ENCODE measurements around the gene SH2D5. TPM values are rescaled to one million over a fixed set of nuclear protein-coding genes. Genes with fewer than 3 reads are reported as not detected.

SH2D5 gene
- polyA plus RNA-seq (2013, experiment 1 of 4) = 8.3 TPM
- polyA plus RNA-seq (2013, experiment 2 of 4) = 6.1 TPM
- 5.3 TPM for polyA plus RNA-seq (2013, experiment 3 of 4)
- 5.7 TPM for polyA plus RNA-seq (2013, experiment 4 of 4)

DNA sequence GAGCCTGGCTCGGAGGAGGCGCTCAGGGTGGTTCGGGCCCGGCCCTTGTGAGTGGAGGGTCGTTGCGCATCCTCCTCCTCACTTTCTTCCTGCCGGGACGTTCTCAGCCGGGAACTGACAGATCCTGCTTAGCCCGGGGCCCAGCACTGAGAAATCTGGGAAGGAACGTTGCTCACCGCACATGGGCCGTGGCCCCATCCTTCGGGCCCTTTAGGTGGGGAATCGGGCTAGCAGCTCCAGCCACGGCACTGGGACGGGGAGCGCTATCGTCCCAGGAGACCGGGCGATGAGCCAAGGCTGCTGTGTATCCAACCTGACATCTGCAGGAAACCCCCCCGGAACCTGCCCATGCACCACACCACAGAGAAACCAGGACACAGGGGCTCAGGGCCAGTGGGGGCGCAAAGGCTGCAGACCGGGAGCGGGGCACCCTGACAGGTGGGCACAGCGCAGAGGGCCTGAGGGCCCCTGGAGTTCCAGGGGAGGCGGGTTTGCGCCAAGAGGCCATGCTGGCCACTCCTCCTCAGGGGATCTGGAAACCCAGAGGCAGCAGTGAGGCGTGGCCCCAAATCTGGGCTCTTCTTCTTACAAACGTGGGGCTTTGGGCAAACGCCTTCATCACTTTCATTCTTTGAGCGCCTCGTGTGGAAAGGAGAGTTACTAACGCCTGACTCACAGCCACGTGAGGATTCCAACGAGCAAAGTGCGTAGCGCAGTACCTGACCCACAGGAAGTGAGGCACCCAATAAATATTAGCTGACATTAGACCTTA, at the start of gene SH2D5:
SH2D5 (minus strand) TSS at position 116 of the 772 bp plus-strand sequence. CDS start 4,659 bp downstream, outside the sequence.
- H3K27ac ChIP-seq (ENCODE audit: insufficient read depth, low read depth, low read length, poor library complexity, severe bottlenecking) = no peak within 1 kb of the TSS
- H3K9me3 ChIP-seq (ENCODE audit: control insufficient read depth, low read length) = no peaks in the 10 kb centered on the region
- 2 to 3% methylated on average over 38 of the region's 38 CpGs for WGBS, 2 experiments
- H3K4me1 ChIP-seq (ENCODE audit: control insufficient read depth, insufficient read depth, low read length) = peaks cover 26% of the 10 kb centered on the region
- no peaks in the 10 kb centered on the region for H3K36me3 ChIP-seq (ENCODE audit: control insufficient read depth, insufficient read depth, low read length)
- H3K4me3 ChIP-seq (ENCODE audit: insufficient read depth, low read depth, low read length) = peak within 1 kb of the TSS; percentile 43
- H3K27me3 ChIP-seq (ENCODE audit: control insufficient read depth, insufficient read depth, low read length, poor library complexity, severe bottlenecking) = peaks cover 48% of the 10 kb centered on the region

DNA sequence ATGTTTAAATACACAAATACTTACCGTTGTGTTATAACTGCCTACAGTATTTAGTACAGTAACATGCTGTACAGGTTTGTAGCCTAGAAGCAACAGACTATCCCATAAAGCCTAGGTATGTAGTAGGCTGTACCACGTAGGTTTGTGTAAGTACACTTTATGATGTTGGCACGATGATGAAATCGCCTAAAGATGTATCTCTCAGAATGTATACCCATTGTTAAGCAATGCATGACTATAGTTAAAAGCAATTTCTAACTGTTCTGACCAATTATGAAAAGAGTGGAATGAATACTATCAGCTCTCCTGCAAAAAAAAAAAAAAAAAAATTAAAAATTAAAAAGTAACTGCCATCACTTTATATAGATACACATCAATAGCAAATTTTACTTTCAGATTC, 43.2 kb upstream of the SH2D5 start:
- peaks cover 57% of the 10 kb centered on the region for H3K36me3 ChIP-seq (ENCODE audit: control insufficient read depth, insufficient read depth, low read length)
- no peak overlapping the region for H3K4me3 ChIP-seq (ENCODE audit: insufficient read depth, low read depth, low read length)
- H3K4me1 ChIP-seq (ENCODE audit: control insufficient read depth, insufficient read depth, low read length) = no peaks in the 10 kb centered on the region
- H3K27me3 ChIP-seq (ENCODE audit: control insufficient read depth, insufficient read depth, low read length, poor library complexity, severe bottlenecking) = no peaks in the 10 kb centered on the region
- WGBS, 2 experiments = 87 to 99% methylated on average over 4 of the region's 4 CpGs
- H3K9me3 ChIP-seq (ENCODE audit: control insufficient read depth, low read length) = no peaks in the 10 kb centered on the region
- no peak overlapping the region for H3K27ac ChIP-seq (ENCODE audit: insufficient read depth, low read depth, low read length, poor library complexity, severe bottlenecking)

DNA sequence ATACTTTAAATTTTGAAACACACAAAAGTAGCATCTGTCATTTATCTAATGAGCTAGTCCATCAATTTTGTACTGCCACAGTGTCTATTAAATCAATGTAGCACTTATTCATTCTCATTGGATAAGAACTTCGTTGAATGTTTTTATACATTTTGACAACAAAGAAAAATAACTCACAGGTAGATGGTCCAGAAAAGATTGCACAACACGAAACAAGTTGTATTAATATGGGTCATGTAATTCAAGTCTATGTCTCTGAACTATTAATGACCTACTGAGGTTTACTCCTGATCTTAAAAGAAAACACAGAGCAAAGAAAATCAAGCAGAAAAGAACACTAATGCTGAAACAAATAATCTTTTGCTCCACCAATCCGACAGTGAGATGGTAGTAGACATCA, 39.3 kb upstream of the SH2D5 start:
- Histone ChIP-seq H3K27me3 (ENCODE audit: control insufficient read depth, insufficient read depth, low read length, poor library complexity, severe bottlenecking) (no peaks in the 10 kb centered on the region), H3K9me3 (ENCODE audit: control insufficient read depth, low read length) (no peaks in the 10 kb centered on the region), H3K4me1 (ENCODE audit: control insufficient read depth, insufficient read depth, low read length) (no peaks in the 10 kb centered on the region), H3K36me3 (ENCODE audit: control insufficient read depth, insufficient read depth, low read length) (peaks cover 77% of the 10 kb centered on the region), H3K4me3 (ENCODE audit: insufficient read depth, low read depth, low read length) (no peak overlapping the region), H3K27ac (ENCODE audit: insufficient read depth, low read depth, low read length, poor library complexity, severe bottlenecking) (no peak overlapping the region)
- WGBS, 2 experiments = 94 to 97% methylated on average over 3 of the region's 3 CpGs

DNA sequence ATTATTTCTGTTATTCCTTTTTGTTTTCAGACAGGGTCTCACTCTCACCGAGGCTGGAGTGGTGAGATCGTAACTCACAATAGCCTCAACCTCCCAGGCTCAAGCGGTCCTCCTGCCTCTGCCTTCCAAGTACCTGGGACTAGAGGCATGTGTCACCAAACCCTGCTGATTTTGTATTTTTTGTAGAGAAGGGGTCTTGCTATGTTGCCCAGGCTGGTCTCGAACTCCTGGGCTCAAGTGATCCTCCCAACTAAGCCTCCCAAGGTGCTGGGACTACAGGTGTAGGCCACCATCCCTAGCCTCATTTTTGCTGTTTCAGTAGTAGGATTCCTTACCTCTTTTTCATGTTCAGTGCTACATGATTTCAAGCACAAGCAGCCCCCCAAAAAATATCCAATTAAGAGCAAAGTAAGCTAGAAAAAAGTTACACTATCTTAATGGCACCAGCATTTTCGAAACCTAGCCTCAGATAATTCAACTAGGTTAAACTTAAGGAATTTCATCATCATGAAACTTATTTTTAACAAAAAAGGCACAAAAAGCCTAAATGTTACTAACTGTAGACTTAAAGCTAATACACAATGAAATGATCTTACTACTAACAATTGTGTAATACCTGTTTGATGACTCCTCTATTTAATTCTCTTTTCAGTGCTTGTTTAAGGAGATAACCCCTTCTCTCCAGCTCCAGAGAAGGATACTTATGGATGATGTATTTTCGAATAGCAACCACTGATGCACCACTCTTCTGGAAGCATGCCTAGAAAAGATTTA, 38.0 kb upstream of the SH2D5 start:
- H3K36me3 ChIP-seq (ENCODE audit: control insufficient read depth, insufficient read depth, low read length) = peaks cover 83% of the 10 kb centered on the region
- 93 to 98% methylated on average over 5 of the region's 6 CpGs for WGBS, 2 experiments
- H3K27ac ChIP-seq (ENCODE audit: insufficient read depth, low read depth, low read length, poor library complexity, severe bottlenecking) = no peak overlapping the region
- H3K4me3 ChIP-seq (ENCODE audit: insufficient read depth, low read depth, low read length) = no peak overlapping the region
- H3K9me3 ChIP-seq (ENCODE audit: control insufficient read depth, low read length) = no peaks in the 10 kb centered on the region
- H3K27me3 ChIP-seq (ENCODE audit: control insufficient read depth, insufficient read depth, low read length, poor library complexity, severe bottlenecking) = no peaks in the 10 kb centered on the region
- H3K4me1 ChIP-seq (ENCODE audit: control insufficient read depth, insufficient read depth, low read length) = no peaks in the 10 kb centered on the region

DNA sequence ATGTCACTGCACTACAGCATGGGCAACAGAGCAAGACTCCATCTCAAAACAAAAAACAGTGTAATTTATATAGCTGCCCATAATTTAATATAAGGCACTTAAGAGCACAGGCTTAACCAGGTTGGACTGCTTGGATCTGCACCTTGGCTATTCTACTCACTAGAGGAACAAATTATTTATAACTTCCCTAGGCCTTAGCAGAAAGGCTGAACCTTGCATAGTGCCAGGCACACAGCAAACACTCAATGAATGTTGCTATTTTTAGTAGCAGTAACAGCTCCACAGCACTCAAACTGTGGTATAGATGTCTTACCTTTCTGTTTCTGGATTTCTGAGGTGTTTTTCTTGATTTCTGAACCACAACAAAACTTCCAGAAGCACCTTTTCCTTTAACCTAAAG, 34.8 kb upstream of the SH2D5 start:
- no peaks in the 10 kb centered on the region for H3K27me3 ChIP-seq (ENCODE audit: control insufficient read depth, insufficient read depth, low read length, poor library complexity, severe bottlenecking)
- no peak overlapping the region for H3K4me3 ChIP-seq (ENCODE audit: insufficient read depth, low read depth, low read length)
- H3K4me1 ChIP-seq (ENCODE audit: control insufficient read depth, insufficient read depth, low read length) = no peaks in the 10 kb centered on the region
- no peaks in the 10 kb centered on the region for H3K9me3 ChIP-seq (ENCODE audit: control insufficient read depth, low read length)
- peaks cover 82% of the 10 kb centered on the region for H3K36me3 ChIP-seq (ENCODE audit: control insufficient read depth, insufficient read depth, low read length)
- H3K27ac ChIP-seq (ENCODE audit: insufficient read depth, low read depth, low read length, poor library complexity, severe bottlenecking) = no peak overlapping the region

DNA sequence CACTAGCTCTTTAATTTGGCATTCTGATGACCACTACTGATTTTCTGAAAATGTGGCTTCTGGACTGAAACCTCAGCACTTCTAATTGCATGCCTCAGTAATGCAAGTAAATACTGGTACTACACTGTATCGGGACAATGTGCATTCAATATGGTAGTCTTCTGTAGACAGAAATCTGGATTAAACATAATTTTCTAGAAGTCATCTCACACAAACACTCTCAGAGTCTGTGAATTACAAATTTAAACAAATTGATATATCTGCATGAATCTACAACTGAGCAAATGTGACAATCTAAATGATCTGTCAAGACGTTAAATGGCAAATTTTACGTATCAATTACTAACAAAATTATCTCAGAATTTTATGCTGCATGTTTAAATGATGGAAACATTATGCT, 30.9 kb upstream of the SH2D5 start:
- 84 to 99% methylated on average over 2 to 3 of the region's 3 CpGs for WGBS, 2 experiments
- no peaks in the 10 kb centered on the region for H3K4me1 ChIP-seq (ENCODE audit: control insufficient read depth, insufficient read depth, low read length)
- no peak overlapping the region for H3K27ac ChIP-seq (ENCODE audit: insufficient read depth, low read depth, low read length, poor library complexity, severe bottlenecking)
- no peaks in the 10 kb centered on the region for H3K9me3 ChIP-seq (ENCODE audit: control insufficient read depth, low read length)
- H3K27me3 ChIP-seq (ENCODE audit: control insufficient read depth, insufficient read depth, low read length, poor library complexity, severe bottlenecking) = no peaks in the 10 kb centered on the region
- H3K4me3 ChIP-seq (ENCODE audit: insufficient read depth, low read depth, low read length) = no peak overlapping the region
- H3K36me3 ChIP-seq (ENCODE audit: control insufficient read depth, insufficient read depth, low read length) = peaks cover 71% of the 10 kb centered on the region

DNA sequence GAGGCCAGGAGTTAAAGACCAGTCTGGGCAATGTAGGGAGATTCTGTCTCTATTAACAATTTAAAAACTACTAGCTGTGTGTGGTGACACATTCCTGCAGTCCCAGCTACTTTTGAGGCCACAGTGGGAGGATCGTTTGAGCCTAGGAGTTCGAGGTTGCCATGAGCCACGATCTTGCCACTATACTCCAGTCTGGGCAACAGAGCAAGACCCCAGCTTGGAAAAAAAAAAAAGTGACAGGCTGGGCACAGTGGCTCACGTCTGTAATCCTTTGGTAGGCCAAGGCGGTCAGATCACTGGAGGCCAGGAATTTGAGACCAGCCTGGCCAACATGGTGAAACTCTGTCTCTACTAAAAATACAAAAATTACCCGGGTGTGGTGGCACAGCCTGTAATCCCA, 27.8 kb upstream of the SH2D5 start:
- Histone ChIP-seq H3K9me3 (ENCODE audit: control insufficient read depth, low read length) (no peaks in the 10 kb centered on the region), H3K36me3 (ENCODE audit: control insufficient read depth, insufficient read depth, low read length) (peaks cover 74% of the 10 kb centered on the region), H3K4me3 (ENCODE audit: insufficient read depth, low read depth, low read length) (no peak overlapping the region), H3K27ac (ENCODE audit: insufficient read depth, low read depth, low read length, poor library complexity, severe bottlenecking) (no peak overlapping the region), H3K4me1 (ENCODE audit: control insufficient read depth, insufficient read depth, low read length) (no peaks in the 10 kb centered on the region), H3K27me3 (ENCODE audit: control insufficient read depth, insufficient read depth, low read length, poor library complexity, severe bottlenecking) (no peaks in the 10 kb centered on the region)
- WGBS, 2 experiments = 93 to 95% methylated on average over 6 of the region's 6 CpGs

DNA sequence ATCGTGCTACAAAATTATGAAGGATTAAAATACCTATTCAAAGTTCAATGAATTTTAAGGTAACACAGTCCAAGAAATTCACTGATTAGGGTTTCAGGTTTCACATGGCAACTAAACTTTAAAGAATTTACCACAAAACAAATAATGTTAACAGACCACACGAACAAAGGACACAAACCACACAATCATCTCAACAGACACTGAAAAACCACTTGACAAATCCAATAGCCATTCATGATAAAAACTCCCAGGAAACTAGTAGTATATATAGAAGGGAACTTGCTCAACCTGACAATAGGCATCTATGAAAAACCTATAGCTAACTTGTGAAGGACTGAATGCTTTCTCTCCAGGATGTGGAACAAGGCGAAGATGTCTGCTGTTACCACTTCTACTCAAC, 21.1 kb upstream of the SH2D5 start:
- Histone ChIP-seq H3K4me1 (ENCODE audit: control insufficient read depth, insufficient read depth, low read length) (no peaks in the 10 kb centered on the region), H3K36me3 (ENCODE audit: control insufficient read depth, insufficient read depth, low read length) (peaks cover 55% of the 10 kb centered on the region), H3K9me3 (ENCODE audit: control insufficient read depth, low read length) (no peaks in the 10 kb centered on the region), H3K27me3 (ENCODE audit: control insufficient read depth, insufficient read depth, low read length, poor library complexity, severe bottlenecking) (no peaks in the 10 kb centered on the region), H3K4me3 (ENCODE audit: insufficient read depth, low read depth, low read length) (no peak overlapping the region), H3K27ac (ENCODE audit: insufficient read depth, low read depth, low read length, poor library complexity, severe bottlenecking) (no peak overlapping the region)
- WGBS, 2 experiments = 91 to 93% methylated on average over 3 of the region's 3 CpGs

DNA sequence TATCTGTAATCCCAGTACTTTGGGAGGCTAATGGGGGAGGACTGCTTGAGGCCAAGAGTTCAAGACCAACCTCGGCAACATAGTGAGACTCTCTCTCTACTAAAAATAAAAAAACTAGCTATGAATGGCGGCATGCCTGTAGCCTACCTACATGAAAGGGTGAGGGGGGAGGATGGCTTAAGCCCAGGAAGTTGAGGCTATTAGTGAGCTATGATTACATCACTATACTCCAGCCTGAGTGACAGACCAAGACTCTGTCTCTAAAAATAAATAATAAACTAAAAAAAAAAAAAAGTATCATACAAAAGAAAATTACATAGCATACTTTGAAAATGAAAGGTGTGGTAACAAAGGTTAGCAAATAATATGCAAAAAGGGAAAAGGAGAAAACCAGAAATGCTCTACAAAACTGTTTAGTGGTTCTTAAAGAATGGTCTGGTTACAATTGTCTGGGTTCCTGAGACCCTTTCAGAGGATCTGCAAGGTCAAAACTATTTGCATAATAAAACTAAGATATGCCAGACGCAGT, 19.0 kb upstream of the SH2D5 start:
- Histone ChIP-seq H3K4me3 (ENCODE audit: insufficient read depth, low read depth, low read length) (no peak overlapping the region), H3K36me3 (ENCODE audit: control insufficient read depth, insufficient read depth, low read length) (peaks cover 57% of the 10 kb centered on the region), H3K9me3 (ENCODE audit: control insufficient read depth, low read length) (no peaks in the 10 kb centered on the region), H3K27ac (ENCODE audit: insufficient read depth, low read depth, low read length, poor library complexity, severe bottlenecking) (no peak overlapping the region), H3K4me1 (ENCODE audit: control insufficient read depth, insufficient read depth, low read length) (no peaks in the 10 kb centered on the region), H3K27me3 (ENCODE audit: control insufficient read depth, insufficient read depth, low read length, poor library complexity, severe bottlenecking) (no peaks in the 10 kb centered on the region)
- WGBS, 2 experiments = 50 to 94% methylated on average over 1 to 3 of the region's 3 CpGs

DNA sequence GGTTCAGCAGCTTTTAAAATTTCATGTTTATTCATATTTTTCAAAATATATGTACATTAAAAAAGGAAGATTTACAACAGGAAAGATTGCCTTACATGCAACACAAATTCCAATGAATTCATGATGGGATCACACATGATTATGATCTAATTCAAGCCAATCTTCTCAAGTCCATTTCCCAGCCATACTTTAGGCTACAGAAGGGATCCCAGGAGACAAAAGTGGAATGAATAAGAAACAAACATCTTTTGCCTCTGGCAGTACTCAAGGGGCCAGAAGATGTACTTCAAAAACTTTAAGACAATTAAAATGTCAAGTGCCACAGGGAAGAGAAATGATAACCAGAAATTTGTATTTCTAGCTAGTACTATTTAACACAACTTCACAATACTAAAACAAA, 10.2 kb upstream of the SH2D5 start:
- Histone ChIP-seq H3K4me3 (ENCODE audit: insufficient read depth, low read depth, low read length) (no peak overlapping the region), H3K27me3 (ENCODE audit: control insufficient read depth, insufficient read depth, low read length, poor library complexity, severe bottlenecking) (no peaks in the 10 kb centered on the region), H3K4me1 (ENCODE audit: control insufficient read depth, insufficient read depth, low read length) (no peaks in the 10 kb centered on the region), H3K36me3 (ENCODE audit: control insufficient read depth, insufficient read depth, low read length) (peaks cover 46% of the 10 kb centered on the region), H3K27ac (ENCODE audit: insufficient read depth, low read depth, low read length, poor library complexity, severe bottlenecking) (no peak overlapping the region), H3K9me3 (ENCODE audit: control insufficient read depth, low read length) (no peaks in the 10 kb centered on the region)

Data from ectodermal cell (in vitro differentiated cells).